ENCODE results near the gene ADAM22.
A peak's percentile ranks its signal among the peaks of the same experiment; 100 is the strongest.

ADAM22 gene

DNA sequence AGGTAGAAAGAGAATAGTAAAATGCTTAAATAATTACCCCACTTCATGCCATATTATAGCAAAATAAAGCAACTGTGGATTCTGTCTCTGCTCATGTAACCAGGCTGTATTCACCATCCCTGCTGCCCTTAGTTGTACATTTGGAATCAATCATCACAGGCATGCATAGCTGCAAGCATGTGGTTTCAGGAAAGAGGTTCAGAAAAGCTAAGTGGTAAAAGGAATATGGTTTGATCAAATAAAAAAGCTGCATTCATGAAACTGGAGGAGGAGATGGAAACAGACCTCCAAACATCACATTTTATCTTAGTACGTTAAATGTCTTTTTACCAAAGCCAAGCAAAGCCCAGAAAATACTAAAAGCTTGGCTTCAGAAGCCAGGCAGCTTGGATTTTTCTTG lies 81.3 kb downstream of the ADAM22 start:
- TF ChIP-seq, protein P1, sequence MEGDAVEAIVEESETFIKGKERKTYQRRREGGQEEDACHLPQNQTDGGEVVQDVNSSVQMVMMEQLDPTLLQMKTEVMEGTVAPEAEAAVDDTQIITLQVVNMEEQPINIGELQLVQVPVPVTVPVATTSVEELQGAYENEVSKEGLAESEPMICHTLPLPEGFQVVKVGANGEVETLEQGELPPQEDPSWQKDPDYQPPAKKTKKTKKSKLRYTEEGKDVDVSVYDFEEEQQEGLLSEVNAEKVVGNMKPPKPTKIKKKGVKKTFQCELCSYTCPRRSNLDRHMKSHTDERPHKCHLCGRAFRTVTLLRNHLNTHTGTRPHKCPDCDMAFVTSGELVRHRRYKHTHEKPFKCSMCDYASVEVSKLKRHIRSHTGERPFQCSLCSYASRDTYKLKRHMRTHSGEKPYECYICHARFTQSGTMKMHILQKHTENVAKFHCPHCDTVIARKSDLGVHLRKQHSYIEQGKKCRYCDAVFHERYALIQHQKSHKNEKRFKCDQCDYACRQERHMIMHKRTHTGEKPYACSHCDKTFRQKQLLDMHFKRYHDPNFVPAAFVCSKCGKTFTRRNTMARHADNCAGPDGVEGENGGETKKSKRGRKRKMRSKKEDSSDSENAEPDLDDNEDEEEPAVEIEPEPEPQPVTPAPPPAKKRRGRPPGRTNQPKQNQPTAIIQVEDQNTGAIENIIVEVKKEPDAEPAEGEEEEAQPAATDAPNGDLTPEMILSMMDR (conservative IDR thresholded peaks at IDR 0.05; ENCODE audit: low read length): no peak
- peak; percentile 8 for DNase-seq (ENCODE audit: low read depth)
- no peak overlapping the region for H3K4me3 ChIP-seq (ENCODE audit: low read length)

DNA sequence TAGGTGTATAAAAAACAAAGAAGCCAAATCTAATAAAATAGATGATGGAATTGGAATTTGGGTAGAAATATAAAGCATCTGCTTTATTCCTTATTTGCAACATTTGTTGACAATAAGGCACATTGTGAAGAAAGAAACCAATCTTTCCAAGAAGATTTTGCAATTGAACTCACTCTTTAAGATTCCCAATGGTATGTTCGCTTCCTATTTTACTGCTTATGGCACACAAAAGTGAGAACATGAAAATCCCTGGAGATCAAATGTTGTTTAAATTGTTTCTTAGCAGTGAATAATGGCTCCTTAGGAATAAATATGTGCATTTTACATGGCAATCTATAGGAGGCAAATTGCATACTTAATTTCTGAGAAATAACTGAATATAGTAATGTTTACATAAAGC lies 84.5 kb downstream of the ADAM22 start:
- no peak for DNase-seq (ENCODE audit: low read depth)
- H3K4me3 ChIP-seq (ENCODE audit: low read length): no peak overlapping the region
- TF ChIP-seq, protein P1 (conservative IDR thresholded peaks at IDR 0.05; ENCODE audit: low read length): no peak

DNA sequence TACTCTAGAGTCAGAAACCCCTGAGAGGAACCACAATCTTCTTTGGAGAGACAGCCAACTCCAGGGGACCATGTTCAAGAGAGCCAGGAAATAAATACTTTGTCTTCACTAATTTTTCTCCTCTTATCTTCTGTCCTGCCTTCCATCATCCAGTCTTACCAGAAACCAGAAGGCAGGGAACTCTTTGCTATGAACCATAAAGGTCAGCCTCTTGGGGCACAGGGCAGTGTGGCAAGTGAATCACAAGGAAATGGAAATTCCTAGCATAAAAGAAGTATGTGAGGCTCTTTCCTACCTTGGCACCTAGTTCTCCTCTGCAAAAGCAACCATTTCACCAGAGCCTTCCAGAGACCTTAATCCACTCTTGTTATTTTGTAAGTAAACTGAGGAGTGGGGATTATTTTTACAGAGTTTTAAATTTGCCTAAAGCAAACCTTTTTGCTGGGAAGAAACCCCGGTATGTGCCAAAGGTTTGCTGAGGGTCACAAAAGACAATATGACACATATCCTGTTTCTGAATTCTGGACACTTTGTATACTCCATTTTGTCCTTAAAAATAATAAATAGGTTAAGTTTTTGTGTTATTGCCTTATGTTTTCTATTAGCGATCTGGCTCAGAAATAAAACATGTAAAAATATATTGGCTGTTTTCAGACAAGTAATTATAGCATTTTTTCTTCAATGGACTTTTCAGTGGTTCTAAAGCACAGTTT lies 87.1 kb downstream of the ADAM22 start:
- TF ChIP-seq, protein P1 (conservative IDR thresholded peaks at IDR 0.05; ENCODE audit: low read length): no peak
- H3K4me3 ChIP-seq (ENCODE audit: low read length): no peak overlapping the region

DNA sequence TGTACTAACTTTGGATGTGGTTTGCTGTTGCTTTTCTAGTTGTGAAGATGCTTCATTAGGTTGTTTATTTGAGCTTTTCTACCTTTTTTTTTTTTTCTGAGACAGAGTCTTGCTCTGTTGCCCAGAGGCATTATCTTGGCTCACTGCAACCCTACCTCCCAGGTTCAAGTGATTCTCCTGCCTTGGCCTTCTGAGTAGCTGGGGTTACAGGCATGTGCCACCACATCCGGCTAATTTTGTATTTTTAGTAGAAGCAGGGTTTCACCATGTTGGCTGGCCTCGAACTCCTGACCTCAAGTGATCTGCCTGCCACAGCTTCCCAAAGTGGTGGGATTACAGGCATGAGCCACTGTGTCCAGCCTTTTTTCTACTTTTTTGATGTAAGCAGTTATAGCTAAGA lies 93.7 kb downstream of the ADAM22 start:
- TF ChIP-seq, protein P1 (conservative IDR thresholded peaks at IDR 0.05; ENCODE audit: low read length): no peak
- H3K4me3 ChIP-seq (ENCODE audit: low read length): no peak overlapping the region
- no peak for DNase-seq (ENCODE audit: low read depth)

More for the DNA sequence above, 87.1 kb downstream of the ADAM22 start:
- no peak for DNase-seq (ENCODE audit: low read depth)

DNA sequence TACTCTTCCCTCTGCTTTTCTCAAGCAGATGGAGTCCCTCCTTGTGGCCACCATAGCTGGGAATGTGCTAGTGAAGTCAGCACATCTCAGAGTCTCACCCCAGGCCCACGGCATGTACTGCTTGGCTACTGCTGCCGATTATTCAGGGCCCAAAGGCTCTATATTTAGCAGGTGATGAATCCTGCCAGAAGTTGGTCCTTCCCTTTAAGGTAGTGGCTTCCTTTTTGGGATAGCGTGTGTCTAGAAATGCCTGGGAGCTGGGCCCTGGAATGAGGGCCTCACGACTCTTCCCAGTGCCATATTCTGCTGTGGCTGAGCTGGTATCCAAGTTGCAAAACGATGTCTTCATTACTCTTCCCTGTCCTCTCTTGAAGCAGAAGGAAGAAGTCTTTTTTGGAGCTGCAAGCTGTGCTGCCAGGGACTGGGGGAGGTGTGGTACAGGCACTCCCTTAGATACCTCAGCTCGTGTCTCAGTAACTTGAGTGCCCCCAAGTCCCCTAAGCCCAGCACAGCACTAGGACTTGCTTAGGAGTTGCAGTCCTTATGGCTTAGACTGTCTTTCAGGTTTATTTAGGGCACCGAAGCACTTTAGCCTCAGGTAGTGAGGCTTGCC lies 100.1 kb downstream of the ADAM22 start:
- DNase-seq (ENCODE audit: low read depth): no peak
- TF ChIP-seq, protein P1 (conservative IDR thresholded peaks at IDR 0.05; ENCODE audit: low read length): no peak
- no peak overlapping the region for H3K4me3 ChIP-seq (ENCODE audit: low read length)

DNA sequence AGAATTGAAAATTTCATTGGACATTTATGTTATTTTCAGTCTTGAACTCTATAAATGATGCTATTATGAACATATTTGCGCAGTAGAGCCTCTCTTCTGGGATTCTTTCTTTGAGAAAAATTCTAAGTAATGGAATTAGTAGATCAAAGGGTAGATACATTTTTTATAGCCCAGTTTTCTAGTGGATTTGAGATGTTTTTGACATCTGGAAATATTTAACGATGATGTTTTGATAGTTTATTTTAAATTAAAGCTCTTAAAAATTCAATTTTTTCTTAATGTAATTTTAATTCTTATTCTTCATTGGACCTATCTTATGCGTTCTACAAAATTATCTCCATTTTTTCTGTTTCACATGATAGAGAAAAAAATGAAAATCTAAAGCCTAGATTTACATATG lies 103.0 kb downstream of the ADAM22 start:
- DNase-seq (ENCODE audit: low read depth): no peak
- no peak overlapping the region for H3K4me3 ChIP-seq (ENCODE audit: low read length)
- TF ChIP-seq, protein P1 (conservative IDR thresholded peaks at IDR 0.05; ENCODE audit: low read length): no peak

DNA sequence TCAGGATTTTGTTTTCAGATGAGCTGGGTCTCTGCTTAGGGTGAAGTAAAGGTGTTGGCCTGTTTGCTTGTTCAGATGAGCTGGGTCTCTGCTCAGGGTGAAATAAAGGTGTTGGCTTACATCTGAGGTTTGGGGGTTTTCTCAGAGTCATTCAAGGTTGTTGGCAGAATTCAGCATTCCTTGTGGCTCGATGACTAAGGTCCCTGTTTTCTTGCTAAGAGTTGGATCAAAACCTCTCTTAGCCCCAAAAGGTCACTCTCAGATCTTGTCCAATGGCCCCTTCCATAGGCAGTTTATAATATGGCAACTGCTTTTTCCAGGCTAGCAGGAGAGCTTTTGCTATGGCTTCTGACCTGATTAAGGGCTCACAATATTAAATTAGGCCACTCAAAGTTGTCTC lies 106.6 kb downstream of the ADAM22 start:
- TF ChIP-seq, protein P1 (conservative IDR thresholded peaks at IDR 0.05; ENCODE audit: low read length): no peak
- peak; percentile 3 for DNase-seq (ENCODE audit: low read depth)
- H3K4me3 ChIP-seq (ENCODE audit: low read length): no peak overlapping the region

All from AG10803 (cell line).